ENCODE data around the gene VTI1A.
"Not testable (repeated sequence)": the region's sequence is repeated elsewhere in the genome, so short reads cannot be mapped to it uniquely, and the experiment has no call there.

The VTI1A gene

DNA sequence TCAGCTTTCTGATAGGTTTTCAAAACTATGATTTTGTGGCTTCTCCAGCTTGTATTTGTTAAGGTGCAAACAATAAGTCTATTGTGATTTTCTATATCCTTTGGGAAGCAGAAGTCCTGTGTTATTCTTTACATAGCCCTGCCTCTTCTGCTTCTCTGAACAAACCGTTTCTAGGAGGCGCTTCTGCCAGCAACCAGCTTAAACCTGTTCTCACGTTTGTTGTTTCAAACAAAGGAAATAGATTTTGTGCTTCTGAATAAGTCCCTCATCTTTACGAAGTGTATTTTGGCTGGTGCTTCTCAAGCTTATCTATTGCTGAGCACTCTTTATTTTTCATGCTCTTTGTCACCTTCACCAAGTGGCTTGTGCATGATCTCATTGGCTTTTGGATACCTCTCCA is 61.0 kb downstream of the VTI1A start:
- no peak for DNase-seq

GRCh38 chr10:112509558-112510291 is 62.7 kb downstream of the VTI1A start:
- no peak for DNase-seq

- DNase-seq = no peak
Measured at GRCh38 chr10:112510384-112510783, 63.4 kb downstream of the VTI1A start.

- DNase-seq = no peak
Measured at GRCh38 chr10:112512294-112512693, 65.3 kb downstream of the VTI1A start.

- no peak for DNase-seq
Measured at GRCh38 chr10:112515126-112515525, 68.1 kb downstream of the VTI1A start.

DNA sequence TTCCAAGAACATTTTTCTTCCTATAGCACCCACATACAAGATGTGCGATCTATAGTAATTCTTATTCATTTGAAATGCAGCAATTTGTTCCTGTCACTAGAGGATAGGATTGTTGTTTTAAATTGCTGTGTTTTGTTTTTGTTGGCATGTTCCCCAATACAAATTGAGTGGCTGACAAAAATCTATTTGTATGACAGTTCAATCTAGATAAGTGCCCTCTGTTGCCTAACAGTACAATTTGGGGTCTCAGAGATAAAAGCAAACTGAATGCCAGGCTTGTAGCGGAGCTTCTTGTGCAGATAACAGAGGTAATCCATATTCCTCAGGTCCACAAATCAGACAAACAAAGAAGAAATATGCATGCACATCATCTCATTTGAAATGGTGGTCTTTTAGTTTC is 68.8 kb downstream of the VTI1A start:
- DNase-seq = no peak

DNA sequence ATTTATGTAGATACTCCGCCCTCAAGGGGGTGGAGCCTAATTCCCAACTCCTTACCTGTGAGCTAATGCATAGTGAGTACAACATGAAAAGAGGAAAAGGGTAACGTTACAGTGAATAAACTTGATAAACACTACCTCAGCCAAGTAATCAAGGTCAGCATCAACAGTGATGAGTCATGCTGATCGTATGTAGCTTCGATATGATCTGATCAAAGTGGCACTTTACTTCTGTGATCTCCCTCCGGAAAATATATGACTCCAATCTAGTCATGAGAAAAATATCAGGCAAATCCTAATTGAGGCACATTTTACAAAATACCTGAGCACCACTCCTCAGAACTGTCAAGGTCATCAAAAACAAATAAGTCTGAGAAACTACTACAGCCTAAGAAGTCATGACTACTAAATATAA is 70.4 kb downstream of the VTI1A start:
- DNase-seq = no peak

- DNase-seq = no peak
Measured at GRCh38 chr10:112519133-112519761, 72.2 kb downstream of the VTI1A start.

GRCh38 chr10:112520914-112521313 is 73.9 kb downstream of the VTI1A start:
- DNase-seq = no peak

DNA sequence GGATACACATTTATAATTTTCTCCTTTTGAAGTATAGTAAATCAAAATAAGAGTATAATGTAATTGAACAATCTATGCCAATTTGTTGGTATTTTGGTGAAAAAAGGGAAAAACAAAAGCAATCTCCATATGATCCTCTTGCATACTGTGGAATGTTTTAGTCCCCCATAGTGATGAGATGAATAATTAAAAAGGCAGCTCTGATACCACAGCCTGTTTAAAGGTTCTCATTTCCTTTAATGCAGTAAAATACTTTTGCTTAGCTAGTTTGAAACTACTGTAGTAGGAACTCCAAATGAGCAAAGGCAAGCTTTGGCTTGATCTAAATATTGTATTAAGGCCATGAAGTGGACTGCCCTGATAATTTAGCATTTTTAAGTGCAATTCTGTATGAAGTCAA is 77.6 kb downstream of the VTI1A start:
- DNase-seq = no peak

DNA sequence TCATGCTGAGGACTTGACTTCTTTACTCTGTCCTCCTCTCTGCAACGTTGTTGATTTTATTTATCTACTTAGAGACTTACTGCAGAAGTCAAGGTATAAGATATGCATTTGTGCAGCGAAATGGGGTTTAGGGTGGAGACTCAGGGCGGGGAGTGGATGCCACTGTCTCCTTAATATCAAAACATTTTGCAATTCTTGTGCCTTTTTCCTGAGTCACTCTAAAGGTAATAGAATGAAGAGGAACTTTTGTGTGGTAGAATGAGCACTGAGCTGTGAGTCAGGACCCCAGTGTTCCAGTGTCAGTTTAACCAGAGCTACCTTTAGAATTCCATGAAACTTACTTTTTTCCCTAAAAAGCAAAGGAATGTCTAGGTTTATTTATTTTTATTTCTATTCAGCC is 78.2 kb downstream of the VTI1A start:
- DNase-seq = no peak

GRCh38 chr10:112526139-112526538 is 79.1 kb downstream of the VTI1A start:
- no peak for DNase-seq

- no peak for DNase-seq
Measured at GRCh38 chr10:112526906-112527305, 79.9 kb downstream of the VTI1A start.

- DNase-seq = no peak
Measured at GRCh38 chr10:112528235-112528634, 81.2 kb downstream of the VTI1A start.

- DNase-seq = no peak
Measured at GRCh38 chr10:112531421-112531820, 84.4 kb downstream of the VTI1A start.

- no peak for DNase-seq
Measured at GRCh38 chr10:112532189-112532588, 85.2 kb downstream of the VTI1A start.

DNA sequence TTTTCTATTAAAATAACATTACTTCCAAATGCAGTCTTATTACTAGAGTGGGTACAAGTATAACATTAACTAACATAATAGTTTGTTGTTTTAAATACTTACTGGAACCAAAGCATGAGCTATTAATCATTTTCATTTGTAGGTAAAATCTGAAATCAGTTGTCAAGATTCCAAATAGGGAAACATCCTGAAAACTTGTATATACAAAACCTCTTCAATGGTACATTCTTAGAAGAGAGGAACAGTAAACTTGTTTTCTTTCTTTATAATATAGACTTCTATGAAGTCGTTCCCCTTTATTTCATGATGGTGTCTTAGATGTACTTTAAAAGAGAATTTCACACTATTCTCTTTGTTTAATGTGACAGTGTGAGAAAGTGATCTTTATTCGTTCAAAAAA is 85.9 kb downstream of the VTI1A start:
- DNase-seq = no peak

- no peak for DNase-seq
Measured at GRCh38 chr10:112533916-112534315, 86.9 kb downstream of the VTI1A start.

DNA sequence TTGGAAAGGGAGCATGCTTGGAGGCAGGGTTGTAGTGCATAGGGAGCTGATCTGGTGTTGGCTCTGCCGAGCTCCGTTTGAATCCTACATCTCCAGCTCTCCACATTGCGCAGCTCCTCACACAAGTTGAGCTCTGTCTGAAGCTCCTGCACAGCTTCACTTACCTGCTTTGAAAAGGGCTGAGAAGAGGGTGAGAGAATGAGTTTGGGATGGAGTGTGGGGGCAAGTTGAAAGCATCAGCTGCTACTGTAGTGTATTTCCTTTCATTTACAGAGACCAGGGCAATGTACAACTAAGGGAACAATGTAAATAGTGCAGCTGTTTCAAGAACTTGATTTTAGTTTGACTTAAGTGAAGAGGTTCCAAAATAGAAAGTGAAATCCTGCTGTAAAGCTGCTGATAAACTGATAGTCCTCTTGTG is 88.5 kb downstream of the VTI1A start:
- no peak for DNase-seq

DNA sequence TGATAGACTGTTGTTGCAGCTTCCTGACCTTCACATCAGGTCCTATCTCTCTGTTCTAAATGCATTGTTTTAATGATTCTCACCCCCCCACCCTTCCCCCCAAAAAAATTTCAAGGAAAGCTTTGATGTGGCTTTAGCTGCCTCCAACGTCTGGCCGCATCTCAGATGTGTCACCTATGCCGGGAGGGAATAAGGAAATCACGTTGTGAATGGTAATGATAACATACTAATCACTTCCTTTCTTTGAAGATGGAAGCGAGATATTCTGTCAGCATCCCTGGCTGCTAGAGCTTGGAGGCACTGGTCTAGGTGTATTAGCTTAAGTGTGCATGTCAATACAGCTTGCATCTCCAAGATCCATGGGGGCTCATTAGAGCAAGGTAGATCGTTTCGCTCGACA is 89.6 kb downstream of the VTI1A start:
- no peak for DNase-seq

GRCh38 chr10:112538168-112538567 is 91.2 kb downstream of the VTI1A start:
- no peak for DNase-seq

- no peak for DNase-seq
Measured at GRCh38 chr10:112539340-112539739, 92.3 kb downstream of the VTI1A start.

DNA sequence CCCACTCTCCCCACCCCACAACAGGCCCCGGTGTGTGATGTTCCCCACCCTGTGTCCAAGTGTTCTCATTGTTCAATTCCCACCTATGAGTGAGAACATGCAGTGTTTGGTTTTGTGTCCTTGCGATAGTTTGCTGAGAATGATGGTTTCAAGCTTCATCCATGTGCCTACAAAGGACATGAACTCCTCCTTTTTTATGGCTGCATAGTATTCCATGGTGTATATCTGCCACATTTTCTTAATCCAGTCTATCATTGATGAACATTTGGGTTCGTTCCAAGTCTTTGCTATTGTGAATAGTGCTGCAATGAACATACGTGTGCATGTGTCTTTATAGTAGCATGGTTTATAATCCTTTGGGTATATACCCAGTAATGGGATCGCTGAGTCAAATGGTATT is 95.8 kb downstream of the VTI1A start:
- not testable (repeated sequence) for DNase-seq

GRCh38 chr10:112546474-112546873 is 99.5 kb downstream of the VTI1A start:
- no peak for DNase-seq
